GM19328 (cell line): Measurements from ENCODE around the gene HYAL2.

Source experiments
- ATAC-seq: cut with Tn5 transposase; IDR thresholded peaks from one replicate; pipeline ENCODE4 v1.9.1; 2021; ENCODE audit warnings: mild to moderate bottlenecking, moderate library complexity; ENCODE audit not compliant: unreplicated experiment

The HYAL2 gene

DNA sequence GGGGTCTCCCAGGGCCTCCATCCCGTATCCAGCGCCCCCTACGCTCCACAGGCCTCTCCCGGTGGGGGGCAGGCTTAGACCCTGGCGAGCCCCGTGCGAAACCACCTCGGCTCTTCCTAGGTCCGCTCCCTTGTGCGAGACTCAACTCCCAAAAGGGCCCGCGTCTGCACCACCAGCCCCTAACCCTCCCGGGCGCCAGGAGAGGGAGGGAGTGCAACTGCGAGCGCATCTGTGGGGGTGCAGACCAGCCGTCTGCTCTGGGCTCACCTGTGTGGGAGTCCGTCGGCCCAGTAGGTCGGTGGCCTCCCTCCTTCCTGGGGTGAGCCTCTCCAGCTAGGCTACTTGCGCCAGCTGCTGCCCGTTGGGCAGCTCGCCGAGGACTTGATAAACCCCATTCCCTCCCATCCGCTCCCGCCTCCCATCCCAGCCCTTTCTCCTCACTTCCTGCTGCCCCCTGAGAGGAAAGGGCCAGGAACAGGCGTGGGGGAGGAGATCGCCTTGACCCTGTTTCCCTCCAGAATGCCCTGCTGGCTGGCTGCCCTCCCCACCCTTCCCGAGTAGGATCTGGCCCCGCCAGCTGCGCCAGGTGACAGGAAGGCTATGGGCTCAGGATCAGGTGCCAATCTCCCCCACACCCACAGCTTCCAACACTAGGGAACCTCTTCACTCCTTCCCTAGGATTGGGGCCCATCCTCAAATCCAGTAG is at the start of gene HYAL2:
TSS of gene HYAL2 (minus strand) at position 360 of the 706 bp plus-strand sequence. CDS start 2,256 bp downstream, outside the sequence.
- ATAC-seq: no peak

DNA sequence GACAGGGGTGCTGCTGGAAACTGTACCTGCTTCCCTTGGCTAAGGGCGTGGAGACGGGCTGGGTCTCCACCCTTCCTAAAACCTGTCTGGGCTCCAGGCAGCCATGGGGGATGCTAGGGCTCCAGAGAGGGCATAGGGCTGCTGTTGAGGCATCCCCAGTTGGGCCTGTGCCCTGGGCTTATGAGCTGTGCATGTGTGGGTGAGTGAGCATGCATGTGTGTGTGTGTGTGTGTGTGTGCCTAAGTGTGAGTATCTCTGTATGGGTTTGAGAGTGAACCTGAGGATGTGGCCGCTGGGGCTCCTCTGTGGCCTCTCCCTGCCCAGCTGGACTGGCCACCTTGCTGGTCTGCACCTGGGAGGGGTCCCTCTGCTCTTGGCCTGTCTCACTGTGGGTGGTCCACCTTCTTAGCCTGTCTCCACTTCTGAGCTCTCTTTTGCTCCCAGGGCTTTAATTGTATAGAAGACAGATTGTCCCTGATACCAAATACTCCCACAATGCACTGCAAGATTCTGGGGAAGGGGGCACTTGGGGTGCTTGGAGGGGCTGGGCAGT is 48.7 kb upstream of the HYAL2 start:
- no peak for ATAC-seq

DNA sequence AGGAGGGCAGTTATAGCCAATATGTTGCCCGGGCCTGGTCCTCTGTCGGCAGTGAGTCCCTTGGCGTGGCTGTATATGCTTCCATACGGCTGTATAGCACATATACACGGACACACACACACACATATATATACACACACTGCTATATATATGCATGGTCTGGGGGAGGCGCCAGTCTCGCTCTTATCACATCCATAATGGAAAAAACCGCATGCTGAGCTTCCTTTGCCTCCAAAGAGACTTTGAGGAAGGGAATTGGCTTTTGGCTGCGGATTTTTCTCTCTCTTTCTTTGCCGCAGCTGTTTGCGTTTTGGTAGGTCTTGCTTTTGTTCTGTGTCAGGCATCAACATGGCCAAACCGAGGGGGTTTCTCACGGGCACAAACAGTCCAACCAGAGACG is 48.0 kb upstream of the HYAL2 start:
- no peak for ATAC-seq

DNA sequence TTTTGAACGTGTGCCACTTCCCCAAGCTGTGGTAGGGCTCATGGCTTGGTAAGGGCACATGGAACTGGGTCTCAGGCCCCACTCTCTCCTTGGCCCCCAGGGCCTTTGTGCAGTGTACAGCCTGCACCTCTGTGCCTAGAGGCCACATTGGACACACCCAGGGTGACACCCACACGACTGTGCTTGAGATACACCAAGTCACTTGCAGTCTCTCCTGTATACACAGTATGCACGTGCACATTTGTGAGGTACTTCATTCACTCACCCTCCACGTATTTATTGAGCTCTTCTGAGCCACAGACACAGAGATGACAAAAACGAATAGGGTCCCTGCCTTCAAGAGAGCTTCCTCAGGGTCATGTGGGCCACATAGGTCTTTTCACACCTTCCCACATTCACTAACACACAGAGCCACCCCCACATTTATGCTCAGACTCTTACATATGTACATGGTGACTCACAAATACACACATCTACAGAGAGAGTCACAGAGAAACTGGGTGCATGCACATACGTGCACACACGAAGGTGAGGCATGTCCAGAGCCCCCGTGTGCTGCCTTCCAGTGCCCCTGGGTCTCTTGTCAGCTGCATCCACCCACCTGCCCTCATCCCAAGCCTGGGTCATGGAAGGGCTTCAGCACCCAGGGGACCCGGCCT is 46.6 kb upstream of the HYAL2 start:
- no peak for ATAC-seq

DNA sequence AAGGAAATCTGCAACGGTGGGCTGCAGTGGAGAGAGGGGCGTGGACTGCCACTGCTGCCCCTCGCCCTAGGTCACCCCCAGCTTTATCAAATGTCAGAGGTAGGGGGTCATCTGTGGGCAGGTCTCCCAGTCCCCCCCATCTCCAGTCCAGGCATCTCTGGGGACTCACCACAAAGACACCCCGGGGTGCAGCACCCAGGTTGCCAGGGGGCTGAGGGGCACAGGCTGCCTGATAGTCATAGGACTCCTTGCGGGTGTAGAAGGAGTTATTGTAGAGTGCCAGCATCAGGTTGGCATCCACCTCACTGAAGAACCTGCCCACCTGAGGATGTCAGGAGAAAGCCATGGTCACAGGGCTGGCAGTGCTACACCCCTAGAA is 43.3 kb upstream of the HYAL2 start:
- no peak for ATAC-seq

DNA sequence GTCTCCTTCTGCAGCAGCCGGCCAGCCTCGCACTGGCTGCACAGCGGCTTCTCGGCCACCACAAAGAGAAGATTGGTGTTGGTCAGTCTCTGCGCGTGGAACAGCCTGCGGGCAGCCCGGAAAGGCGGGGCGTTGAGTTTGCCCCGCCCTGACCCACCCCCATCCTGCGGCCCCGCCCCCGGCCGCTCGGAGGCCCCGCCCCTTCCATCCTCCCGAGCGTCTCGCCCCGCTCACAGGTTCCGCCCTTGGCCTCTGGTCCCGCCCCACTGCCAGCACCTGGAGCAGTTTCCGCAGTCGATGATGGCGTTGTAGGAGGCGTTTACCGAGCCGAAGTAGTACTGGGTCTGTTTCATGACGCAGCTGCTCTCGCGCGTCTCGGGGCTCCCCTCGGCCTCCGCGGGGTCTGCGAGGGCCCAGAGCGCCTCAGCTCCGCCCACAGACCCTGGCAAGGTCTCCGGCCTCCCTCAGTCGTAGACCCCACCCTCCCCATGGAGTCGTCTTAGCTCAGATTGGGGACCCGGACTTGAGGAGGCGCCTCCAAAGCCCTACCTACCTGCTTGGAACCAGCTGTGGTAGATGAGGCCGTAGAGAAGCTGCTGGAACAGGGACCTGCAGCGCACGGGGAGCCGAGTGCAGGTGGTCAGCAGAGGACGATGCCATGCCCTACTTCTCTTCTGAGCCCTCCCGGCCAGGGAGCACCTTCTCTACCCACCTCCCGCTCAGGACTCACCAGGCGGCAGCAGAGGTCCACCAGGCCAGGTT is 42.7 kb upstream of the HYAL2 start:
- ATAC-seq: peak; percentile 70

DNA sequence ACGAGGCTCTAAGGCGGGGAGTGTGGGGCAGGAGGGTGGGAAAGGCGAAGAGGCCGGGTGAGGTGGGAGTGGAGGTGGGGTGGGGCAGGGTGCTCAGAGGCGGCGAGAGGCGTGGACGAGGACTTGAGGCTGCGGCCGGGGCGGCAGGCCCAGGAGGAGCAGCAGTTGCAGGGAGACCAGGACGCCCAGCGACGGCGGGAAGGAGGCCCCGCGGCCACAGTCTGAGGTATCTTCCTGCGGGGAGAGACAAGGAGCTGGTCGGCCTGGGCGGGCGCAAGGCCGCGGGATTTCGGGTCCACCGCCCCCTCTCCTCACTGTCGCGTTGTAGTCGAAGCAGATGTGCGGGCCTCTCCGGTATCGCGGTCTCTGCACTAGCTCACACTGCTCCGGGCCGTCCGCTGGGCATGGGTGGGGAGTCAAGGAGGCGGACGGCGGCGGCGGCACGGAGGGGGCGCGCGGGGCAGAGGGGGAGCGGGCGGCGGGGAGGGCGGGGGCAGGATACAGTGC is 42.1 kb upstream of the HYAL2 start:
- no peak for ATAC-seq

DNA sequence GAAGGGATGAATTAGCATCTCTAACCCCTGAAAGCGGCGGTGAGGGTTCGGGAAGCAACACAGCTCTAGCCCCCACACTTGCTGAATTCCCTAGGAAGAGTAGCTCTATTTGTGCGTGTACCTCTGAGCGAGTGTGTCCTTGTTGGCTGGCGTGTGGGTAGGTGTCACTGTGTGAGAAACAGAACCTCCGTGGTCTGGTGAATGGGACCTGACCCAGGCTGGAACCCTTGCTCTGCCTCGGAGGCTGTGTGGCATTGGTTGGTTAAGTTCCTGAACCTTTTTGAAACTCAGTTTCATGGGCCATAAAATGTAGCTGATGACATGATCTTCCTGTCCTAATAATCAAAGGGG is 37.2 kb upstream of the HYAL2 start:
- no peak for ATAC-seq

DNA sequence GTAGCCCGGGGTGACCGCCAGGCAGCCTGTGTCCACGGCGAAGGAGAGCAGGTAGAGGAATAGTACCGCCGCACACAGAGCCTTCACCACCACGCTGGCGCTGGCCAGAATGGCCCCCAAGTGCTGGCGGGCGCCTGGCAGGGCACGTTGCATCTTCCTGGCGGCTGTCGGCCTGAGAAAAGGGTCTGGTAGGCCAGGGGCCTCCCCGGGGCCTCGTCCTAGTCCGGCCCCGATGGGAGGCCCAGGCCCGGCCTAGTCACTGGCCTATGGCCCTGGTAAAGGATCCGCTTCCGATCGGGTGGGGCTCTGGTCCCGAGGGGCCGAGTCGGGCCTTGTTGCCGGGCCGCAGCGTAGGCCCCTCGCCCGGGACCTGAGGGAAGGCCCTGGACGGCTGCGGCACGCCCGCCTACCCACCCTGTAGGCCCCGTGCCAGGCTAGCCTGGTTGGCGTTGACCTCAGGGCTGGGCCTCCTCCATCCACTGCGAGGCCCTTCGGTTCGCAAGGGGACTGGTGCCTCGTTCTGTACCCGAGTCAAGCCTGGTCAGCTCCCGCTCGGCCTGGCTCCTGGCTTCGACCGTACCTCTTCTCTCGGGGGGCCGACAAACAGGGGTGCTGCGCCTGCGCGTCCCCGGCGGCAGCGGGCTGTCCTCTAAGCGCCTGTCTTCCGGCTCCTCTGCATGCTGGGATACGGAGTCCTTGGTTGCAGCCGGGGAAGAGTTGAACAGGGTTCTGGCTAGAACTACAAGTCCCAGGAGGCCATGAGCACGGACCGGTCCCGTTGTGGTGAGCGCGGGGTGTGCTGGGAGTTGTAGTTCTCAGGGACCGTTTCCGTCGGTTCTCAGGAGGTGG is 36.6 kb upstream of the HYAL2 start, which contains the start of gene TMEM115:
TSS of gene TMEM115 (minus strand) at position 611 of the 849 bp plus-strand sequence. CDS start at position 153, 458 bp downstream.
- ATAC-seq: peak; percentile 99

- ATAC-seq: no peak
Observed at GRCh38 chr3:50358355-50358910, 35.9 kb upstream of the HYAL2 start.

- ATAC-seq: no peak
Observed at GRCh38 chr3:50357481-50357880, 34.9 kb upstream of the HYAL2 start.

- no peak for ATAC-seq
Observed at GRCh38 chr3:50356553-50356952, 34.0 kb upstream of the HYAL2 start.

GRCh38 chr3:50355829-50356552 is 33.4 kb upstream of the HYAL2 start:
- no peak for ATAC-seq

GRCh38 chr3:50354850-50355249 is 32.3 kb upstream of the HYAL2 start:
- ATAC-seq: no peak

DNA sequence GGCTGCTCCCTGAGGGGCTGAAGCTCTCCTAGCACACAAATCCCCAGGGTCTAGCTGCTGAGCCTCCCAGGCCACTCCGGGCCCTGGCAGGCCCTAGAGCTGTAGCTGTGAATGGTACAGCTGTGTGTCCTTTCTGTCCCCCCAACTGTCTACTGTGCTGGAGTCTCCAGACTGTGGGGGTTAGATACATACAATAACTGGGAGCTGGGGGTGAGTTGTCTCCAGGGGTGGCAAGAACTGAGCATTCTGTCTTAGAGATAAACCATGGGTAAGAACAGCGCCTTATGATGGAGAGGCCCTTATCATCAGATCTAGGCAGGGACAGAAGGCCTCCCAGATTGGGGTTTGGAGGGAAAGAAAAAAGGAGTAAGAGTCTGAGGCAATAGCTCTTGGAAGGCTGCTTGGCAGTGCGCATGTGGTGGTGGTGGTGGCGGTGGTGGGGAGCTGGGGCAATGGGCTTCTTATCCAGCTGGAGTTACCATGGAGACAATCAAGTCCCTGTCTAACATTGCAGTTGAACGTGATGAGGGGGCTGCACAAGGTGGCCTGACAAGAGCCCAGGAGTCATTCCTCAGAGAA is 31.7 kb upstream of the HYAL2 start:
- ATAC-seq: no peak

- ATAC-seq: no peak
Observed at GRCh38 chr3:50353245-50354004, 30.9 kb upstream of the HYAL2 start.

DNA sequence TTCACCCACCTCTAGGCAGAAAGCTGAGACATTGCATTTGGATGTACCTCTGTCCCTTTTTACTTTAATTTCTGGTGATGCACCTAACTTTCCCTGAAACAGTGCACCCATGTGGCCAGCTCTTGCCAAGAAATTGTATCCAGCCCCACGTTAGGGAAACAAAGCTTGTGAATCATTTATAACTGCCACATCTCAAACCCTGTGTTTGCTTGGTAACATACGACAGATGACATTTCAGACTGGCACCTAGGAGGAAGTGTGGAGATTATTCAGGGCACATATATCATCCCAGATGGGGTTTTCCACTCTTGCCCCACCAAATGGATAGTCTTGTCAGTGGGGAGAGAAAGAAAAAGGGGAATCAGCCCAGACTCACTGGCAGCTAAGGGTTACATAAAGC is 30.2 kb upstream of the HYAL2 start:
- no peak for ATAC-seq

GRCh38 chr3:50351323-50351697 is 28.8 kb upstream of the HYAL2 start:
- ATAC-seq: no peak
